ENCODE results near the gene CRYGN.

Gene CRYGN

DNA sequence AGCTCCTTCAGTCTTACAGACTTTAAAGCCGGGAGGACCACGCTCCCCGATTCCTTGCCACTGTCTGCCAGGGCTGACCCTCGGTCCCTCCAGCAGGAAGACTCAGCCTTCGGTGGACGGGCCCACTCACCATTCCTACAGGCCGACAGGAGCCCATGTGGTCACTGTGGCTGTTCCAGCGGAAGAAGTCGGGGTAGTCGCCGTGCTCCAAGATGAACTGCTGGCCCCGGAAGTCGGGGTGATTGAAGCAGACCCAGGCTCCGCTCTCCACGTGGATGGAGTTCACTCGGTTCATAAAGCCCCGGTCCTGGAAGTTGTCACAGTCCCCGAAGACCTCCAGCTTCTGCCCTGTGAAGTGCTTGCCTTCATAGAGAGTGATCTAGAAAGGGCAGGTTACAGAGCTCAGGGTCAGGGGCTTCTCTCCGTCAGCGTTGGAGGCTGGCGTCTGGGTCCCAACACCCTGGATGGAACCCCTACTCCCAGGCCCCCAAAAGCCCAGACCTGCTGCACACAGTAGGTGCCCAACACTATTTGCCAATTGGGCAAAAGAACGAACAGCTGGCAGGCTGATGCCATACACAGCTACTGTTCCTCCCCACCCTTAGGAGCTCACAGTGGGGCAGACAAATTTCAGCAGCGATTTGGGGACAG, 1.9 kb downstream of the CRYGN start:
- DNase-seq: no peak

DNA sequence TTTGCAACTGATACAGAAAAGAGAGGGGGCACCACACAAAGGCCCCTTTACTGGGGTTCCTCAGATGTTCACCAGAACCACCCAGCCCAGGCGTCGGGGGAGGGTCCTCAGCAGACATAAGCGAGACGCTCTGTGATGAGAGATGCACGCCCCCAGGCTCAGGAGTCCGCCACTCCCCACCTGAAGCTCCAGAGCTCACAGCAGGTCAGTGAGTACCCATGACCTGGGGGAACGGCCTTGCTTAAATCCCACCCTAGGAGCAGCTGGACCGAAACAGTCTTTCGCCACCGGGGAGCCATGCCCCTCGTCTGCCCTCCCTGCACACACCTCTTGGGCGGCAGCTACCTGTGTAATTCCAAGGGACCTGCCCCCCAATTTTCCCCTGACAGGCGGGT, 2.8 kb downstream of the CRYGN start:
- no peak for DNase-seq

DNA sequence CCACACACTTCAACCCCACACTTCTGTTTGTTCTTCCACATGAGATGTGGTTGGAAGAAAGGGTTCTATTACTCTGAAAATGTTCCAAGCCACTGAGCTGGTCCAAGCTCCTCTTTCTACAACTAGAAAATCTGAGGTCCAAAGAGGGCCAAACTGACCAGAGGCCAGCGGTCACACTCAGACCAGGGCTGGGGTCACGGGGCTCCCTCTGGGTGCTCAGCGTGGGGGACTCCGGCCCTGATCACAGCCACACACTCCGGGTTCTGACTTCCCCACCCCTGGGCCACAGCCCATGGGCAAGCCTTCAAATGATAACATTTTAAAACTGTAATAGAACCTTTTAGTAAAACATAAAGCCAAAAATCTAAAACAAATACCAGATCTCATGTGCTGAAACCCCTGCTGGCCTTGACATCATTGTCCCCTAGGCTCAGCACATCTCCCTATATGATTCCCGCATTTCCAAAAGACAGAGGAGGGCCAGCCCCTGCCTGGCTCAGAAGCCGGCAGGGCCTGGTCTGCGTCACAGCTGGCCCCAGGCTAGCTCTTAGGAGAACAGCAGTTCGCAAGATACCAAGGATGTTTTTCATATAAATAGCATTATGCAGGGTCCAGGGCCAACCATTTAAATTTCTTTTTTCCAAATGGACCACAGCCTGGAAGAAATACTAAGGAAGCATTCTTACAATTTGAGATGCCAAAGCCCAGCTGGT, 3.3 kb downstream of the CRYGN start:
- no peak for DNase-seq

DNA sequence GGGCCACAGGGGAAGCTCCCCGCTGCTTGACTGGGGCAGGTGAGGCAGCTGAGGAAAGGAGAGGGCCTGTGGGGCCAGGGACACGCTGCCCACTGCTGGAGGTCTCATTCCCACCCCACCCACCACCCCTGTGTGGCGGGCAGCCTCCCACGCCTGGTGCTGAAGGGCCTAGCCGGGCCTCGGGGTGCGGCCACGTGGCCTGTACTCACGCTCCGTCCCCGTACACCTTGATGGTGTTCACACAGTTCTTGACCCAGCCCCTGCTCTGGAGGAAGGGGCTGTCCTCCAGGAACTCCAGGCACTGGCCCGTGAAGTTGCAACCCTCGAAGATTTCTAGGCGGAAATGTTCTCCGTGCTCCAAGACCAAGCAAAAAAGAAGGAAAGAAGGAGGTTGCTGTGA, 4.0 kb downstream of the CRYGN start:
- DNase-seq: no peak

DNA sequence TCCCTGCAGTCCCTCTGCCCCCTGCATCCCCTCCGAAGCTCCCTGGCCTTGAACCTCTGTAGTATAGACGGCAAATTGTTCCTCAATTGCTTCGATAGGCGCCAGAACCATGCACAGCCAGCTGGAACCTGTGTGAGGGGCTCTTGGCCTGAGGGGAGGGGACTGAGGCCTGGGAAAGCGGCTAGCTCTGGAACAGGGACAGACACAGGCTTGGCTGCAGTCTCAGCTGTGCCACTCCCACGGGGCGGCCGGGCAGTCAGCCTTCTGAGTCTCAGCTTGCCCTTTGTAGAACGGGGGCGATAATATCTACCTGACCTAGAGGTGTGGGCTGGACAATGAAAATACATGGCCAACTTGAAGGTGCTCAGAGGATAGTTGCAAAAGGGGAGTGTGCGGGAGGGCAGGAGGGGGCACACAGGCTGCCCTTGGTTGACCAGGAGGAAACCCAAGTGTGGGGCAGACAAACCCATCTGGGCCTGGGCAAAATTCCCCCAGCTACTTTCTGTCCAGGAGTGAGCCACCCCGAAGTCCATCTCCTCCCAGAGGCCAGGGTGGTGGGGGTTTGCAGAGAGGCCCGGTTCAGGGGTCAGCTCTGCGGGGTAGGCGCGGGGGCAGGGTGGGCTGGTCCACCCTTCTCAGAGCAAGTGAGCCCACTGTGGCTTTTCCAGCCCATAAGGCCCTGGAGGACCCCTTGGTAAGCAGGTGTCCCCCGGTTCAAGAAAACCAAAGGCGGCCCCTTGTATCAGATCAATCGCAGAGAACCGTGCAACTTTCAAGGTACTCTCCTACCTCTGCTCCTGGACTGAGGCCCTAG, 4.6 kb downstream of the CRYGN start:
- DNase-seq: no peak

DNA sequence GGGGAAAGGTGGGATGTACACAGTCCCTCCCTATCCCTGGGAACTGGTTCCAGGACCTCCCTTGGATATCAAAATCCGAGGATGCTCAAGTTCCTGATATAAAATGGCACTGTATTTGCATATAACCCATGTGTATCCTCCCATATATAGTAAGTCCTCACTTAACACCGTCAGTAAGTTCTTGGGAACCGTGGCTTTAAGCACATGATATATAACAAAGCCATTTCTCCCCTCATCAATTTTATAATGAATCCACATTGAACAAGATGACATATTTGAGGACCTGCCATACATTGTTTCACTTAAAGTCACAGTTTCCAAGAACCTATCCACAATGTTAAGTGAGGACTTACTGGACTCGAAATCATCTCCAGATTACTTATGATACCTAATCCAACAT, 5.4 kb downstream of the CRYGN start:
- no peak for DNase-seq

DNA sequence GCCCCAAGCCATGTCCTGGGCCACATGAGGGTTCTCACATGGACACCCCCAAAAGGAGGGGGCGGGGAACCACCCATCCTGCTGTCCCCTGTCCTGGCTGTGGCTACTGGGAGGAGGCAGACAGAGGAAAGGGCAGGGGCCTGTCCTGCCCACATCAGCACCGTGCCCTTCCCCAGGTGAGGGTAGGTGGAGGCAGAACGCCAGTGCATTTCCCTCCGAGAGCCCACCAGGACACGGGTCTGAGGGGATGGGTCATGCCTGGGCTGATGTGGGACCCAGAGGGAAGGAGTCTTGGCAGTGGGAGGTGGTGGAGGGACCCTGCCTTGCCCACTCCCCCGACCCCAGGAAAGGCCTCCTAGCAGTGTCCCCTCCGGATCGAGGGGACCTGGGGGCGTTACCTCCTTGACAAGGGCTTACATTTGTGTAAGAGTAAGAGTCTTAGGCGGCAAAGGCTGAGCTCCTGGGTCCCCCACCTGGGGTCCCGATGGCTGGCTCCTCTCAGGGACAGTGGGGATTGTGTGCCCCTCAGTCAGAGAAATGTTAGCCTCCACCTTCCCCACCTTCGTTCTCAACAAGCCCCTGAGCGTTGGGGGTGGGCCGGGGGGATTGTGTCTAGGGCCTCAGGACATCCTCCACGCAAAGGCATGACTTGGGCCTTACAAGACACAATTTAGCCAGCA, 6.1 kb downstream of the CRYGN start:
- DNase-seq: no peak

DNA sequence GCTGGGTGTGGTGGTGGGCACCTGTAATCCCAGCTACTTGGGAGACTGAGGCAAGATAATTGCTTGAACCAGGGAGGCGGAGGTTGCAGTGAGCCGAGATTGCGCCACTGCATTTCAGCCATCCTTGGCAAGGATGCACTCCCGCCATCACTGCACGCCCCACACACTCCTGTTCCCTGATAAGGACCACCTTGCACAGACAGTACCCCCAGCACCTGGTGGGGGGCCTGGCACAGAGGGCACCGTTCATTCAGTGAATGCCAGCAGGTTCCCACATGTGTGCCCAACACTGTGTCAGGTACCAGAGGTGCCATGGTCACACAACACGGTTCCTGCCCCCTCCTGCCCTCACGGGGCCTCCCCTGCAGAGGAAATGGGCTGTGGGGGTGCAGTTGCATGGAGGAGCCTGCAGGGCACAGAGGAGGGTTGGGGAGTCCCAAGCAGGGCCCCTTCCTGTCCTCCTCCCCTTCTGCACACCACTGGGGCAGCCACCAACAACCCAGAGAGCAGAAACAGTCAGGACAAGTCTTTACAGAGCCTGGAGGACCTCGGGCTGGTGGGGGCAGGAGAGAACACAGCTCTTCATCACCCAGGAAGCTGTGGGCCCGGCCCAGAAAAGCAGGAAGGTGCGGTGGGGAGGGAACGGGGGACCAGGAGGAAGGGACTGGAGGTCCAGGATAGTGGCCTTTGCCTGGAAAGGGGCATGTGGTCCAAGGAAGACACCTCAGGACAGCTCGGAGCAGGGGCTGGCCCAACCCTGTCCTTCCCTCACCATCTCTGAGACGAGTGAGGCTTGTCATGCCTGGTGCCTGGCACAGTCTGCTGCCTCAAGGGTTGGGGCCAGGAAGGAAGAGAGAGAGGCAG, 7.1 kb downstream of the CRYGN start:
- peak; percentile 46 for DNase-seq

DNA sequence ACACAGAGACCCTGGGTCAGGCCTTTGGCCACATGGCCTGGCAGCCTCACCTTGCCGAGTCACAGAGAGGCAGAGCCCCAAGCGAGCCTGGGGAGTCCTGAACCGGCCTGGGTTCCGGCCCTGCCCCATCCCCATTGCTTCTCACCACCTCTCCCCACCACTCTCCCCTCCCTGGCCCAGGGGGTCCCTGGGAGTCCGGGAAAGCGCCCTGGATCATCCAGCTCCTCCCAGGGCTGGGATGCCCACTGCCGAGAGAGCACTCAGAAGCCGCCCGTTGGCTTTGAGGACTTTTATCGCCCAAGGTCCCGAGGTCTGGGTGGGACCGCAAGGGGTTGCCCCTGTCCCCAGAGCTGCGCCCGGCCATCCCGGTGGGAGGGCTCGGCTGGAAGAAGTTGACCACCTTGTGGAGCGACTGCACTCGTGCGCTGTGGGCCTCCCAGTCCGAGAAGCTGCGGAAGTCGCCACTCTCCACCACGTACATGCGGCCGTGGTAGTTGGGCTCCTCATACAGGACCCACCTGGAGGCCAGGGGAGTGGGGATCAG, 8.1 kb downstream of the CRYGN start:
- no peak for DNase-seq

DNA sequence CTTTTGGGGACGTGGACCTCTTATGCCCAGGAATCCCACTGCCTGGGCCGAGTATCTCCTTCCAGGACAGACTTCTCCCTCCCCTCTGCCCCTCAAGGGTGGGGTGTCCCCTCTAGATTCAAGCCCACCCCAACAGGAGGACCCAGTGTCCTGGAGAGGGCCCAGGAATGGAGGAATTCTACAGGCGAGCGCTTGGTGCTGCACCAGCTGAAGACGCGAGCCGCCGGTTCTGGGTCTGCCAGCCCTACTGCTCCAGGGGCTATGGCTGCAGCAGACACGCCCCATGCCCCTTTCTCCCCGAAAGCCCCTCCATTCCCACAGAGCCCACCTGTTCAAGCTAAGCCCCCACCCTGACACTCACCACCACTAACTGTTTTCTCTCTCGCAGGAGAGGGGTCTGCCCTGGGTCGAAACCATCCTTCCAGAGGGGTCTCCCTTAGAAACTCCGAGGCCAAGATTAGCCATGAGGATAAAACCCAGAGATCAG, 8.6 kb downstream of the CRYGN start:
- DNase-seq: no peak

DNA sequence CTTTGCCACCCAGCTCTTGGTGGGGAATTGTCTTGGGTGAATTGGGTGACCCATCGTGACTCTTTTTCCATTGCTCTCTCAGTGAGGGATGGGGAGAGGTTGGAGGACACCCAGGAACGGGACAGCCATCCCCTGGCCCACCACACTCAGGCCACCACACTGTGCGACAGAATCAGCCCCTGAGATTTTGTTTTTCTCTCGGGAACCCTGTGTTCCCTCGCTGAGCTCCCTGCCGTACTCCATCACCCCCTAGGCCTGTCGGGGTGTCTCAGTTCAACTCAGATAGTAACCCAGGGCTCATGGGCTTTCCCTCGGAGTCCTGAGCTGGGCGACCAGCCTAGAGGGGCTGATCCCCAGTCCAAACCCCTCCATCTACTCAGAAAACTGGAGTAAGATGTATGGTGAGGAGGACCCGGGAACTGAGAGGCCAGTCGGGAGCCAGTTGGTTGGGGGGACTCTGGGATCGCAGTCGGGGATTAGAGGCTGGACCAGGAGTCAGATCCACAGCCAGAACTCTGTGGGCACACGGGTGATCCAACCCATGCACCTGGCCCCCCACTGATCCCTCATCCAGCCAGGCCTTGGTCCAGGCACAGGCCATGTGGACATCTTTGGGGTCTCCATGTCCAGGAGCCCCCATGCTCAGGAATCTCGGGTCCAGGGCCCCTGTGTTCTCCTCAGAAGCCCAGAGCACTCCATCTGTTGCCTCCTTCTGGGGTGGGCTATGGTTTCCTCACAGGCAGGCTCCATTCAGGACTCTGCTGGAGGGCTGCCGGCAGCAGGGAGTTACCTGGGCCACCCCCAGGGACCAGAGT, 9.3 kb downstream of the CRYGN start:
- no peak for DNase-seq

DNA sequence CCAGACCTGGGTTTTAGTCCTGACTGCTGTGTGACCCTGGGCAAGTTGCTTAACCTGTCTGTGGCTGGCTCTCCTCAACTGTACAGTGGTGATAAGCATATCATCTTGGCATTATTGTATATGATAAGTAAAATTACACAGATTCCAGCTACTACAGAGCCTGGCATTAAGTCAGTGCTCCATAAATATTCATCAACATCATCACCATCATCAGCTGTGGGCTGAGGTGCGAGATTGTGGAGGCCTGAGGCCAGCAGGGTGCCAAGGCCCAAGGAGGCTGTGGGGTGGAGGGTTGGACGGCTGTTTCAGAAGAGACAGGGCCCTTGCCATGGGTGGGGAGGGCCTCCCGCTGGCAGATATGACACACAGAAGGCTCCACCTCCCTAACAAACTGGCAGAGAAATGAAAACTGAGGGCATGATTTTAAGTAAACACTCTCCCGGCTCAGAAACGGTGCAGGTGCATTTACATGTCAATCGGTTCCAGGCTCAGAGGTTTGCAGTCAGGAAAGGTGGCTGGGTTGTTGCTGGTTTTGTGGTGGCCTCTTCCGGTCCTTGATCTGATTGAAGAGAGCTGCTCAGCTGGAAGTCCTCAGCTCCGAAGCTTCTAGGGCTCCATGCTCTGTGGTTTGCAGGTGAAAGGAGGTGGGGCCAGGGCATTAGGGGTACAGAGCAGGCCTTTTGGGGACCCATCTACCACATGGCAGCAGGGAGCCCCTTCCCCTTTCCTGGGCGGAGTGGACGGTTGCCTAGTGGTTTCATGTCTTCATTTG, 10.2 kb downstream of the CRYGN start:
- peak; percentile 54 for DNase-seq

DNA sequence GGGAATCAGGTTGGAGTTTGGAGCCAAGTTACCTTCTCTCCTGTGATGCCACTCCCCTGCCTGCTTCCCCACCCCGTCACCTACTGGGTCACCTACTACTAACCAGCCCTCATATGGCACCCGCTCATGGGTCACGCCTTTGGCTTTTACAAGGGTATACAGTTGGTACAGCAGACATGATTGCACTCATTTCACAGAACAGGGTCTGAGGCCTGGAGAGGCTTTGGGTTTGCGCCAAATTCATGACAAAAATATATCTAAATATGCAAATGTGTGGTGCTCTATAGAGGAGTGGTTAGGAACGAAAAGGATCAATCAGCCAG, 10.7 kb downstream of the CRYGN start:
- no peak for DNase-seq

DNA sequence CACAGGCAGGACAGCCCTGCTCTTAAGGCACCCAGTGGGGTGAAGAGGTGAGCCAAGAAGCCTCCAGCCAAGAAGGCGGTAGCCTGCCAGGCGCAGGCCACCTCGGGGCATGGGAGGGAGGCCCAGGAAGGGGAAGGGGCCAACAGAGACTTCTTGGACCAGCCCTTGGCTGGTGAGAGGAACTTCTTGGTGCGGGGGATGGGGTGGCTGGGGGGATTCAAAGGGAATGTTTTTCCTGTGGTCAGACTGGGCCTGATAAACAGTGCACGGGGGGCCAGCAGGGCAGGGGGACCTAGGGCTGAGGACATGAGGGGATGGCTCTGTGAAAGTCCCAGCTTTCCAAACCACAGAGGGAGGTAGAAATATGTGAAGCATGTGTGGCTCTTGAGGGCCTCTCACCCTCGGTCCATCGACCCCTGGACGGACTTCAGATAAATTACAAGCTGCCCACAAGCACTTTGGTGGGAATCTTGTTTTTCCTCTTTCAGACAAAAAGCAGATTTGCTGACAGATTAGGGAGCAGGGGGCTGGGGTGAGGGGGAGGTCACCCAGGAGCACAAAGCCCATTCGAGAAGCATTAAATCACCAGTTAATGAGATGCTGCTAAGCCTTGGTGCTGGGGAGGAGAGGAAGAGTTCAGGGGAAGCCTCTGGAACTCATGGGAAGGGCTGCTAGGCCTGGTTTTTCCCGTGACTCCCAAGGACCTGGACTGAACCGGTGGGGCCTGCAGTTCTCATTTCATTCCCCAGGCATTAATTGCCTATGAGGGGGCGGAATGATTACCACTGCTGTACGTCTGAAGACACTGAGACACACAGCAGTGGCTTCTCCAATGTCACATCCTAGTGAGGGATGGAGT, 11.3 kb downstream of the CRYGN start:
- DNase-seq: no peak

DNA sequence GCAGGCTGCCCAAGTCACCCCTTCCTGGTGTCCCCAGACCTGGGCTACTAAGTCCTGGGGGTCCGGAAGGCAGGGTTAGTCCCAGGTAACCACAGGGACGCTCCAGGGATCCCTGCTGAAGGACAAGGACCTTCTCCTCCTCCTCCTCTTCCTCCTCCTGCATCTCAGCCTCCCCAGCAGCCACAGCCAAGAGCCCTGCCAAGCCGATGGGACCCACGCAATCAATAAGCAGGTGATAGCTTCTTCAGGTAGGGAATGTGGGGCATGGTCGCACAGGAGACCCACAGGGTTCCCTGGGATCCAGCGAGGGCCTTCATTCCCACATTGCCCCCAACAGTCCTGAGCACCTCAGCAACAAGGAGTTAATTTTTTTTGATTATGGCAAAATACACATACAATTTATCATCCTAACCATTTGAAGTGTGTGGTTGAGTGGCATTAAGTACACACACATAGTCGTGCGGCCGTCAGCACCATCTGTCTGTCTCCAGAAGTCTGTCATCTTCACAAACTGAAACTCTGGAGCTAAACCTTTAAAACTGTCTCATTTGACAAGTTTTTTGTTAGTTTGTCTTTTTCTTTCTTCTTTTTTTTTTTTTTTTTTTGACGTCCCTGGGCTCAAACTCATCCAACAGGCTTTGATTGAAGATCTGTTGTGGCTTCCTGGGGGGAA, 12.1 kb downstream of the CRYGN start:
- DNase-seq: no peak

DNA sequence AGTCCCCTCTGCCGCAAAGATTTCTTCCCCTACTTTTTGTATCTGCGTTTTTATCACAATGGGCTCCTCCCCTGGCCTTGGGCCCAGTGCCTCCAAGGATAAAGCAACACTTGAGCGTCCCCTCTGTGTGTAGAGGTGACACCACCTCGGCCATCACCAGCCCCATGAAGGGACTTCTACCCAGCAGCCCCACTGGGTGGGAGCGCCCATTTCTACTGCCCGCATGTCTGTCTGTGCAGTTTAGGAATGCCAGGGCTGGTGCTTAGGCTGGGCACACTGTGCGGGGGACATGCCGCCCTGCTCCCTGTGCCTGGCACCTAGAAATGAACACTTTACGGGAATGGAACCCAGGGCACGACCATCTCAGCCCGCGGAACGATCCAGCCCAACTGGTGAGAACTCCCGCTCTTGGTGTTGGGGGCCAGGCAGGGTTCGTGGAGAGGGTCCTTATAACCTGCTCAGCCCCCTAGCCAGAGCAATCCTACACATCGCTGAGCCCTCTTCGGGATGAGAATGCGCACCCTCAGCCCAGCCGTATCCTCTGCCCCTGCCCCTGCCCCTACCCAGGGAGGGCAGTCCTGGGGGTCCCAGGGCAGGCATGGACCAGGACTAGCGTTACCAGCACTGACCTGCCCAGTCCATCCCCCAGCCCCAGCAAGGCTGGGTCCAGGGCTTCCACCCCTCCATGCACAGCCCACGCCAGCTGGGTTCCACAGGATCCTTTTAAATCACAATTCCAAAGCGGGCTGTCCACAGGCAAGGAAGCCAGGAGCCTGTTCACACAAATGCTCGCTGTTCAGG, 12.8 kb downstream of the CRYGN start:
- no peak for DNase-seq

DNA sequence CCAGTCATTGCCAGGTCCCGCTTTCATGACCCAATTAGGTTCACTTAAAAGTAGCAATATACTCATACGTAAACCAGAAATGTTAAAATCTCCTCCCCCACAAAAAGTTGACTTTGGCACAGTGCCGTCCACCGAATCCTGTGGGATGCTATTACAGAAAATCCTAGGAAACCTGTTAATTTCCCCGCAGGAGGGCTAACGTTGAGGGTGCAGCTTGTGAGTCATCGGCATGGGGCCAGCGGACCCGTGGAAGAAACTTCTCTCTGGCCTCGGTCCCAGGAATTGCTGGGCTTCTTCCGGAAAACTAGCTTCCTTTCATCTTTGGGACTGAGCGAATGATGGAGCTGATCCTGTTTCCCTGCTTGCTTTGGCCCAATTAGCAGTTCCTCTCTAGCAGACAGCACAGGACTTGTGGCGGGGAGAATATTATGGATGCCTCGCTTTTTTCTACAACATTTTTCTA, 13.5 kb downstream of the CRYGN start:
- DNase-seq: no peak

Data from activated CD4-positive, alpha-beta T cell treated with anti-CD3 and anti-CD28 coated beads, Interleukin-2, amount 50 U/mL, for 16 hours (primary cell).